IPS-NIHi11 (cell line): ENCODE data around the gene AKAP6.

ENCODE experiments used
- DNase-seq: peaks from one replicate; pipeline ENCODE4 v3.0.0; 2012; ENCODE audit warnings: mixed read lengths, low spot score

Gene AKAP6

GRCh38 chr14:32332415-32333316, 3.6 kb downstream of the AKAP6 start:
- DNase-seq = no peak

DNA sequence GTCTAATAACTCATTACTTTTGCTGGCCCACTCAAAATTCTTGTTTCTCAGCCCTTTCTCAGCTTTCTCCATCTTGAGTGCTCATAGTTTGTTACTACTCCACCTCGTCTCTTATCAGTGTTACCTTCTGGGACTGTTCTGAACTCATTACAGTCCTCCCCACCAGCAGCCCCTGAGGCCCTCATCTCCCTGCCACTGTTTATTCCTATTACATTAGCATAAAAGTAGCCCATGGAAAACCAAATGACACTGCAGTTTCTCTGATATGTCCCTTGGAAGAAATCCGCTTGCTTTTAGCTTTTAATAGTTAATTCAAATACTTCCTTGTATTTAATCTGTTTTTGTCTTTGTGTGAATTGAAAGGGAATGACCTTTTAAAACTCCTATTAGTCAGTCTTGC, 7.6 kb downstream of the AKAP6 start:
- no peak for DNase-seq

DNA sequence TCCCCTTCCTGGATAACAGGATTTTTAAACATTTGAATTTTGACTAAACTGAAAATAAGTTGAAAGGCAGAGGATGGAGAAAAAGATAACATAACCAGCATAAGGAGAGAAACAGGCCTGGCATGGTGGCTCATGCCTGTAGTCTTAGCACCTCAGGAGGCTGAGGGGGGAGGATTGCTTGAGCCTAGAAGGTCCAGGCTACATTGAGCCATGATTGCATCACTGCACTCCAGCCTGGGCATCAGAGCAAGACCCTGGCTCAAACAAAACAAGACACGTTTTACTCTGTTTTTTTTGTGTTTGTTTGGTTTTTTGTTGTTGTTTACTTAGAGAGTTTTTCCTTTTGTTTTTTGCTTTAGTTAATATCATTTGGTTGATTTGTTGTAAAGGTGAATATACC, 8.7 kb downstream of the AKAP6 start:
- DNase-seq = no peak

GRCh38 chr14:32339188-32339587, 10.1 kb downstream of the AKAP6 start:
- DNase-seq = no peak

GRCh38 chr14:32341947-32342846, 13.1 kb downstream of the AKAP6 start:
- no peak for DNase-seq

GRCh38 chr14:32342847-32343194, 13.7 kb downstream of the AKAP6 start:
- DNase-seq = no peak

GRCh38 chr14:32343926-32344430, 14.9 kb downstream of the AKAP6 start:
- no peak for DNase-seq

DNA sequence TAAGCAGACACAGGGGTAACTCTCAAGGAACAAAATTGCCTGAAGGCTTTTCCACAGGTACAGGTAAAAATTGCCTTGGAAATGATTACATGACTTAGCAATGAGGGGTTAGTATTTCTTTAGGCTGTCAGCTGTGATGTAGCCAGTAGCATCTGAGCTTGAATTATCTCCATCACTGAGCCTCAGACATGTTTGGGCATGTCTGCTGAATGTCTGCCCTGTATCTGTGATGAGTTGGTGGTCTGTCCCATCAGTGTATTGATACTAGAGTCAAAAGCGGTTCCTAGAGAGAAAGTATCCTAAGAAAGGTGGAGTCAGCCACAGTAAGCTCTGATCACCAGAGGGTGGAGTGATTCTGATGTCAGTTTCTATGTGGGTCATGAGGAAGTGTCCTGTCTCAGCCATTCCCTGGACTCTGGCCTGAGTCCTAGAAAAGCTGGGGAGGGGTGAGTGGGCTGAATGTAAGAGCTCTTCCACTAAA, 16.3 kb downstream of the AKAP6 start:
- DNase-seq = no peak

DNA sequence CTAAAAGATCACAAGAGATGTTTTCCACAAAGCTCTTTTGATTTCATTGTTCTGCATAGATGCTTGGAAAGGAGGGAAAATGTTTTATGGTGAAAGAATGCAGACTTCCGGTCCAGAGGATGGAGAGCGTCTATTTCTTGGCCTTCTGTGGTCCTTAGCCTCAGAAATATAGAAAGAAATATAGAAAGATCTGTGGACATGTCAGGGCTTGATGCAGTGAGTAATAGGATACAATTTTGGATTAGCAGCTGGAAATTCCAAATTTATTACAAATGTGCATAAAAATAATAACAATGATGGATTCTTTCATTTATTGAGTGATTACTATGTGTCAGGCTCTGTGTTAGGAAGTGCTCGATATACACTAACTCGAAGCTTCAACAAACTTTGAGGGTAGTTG, 20.2 kb downstream of the AKAP6 start:
- no peak for DNase-seq

DNA sequence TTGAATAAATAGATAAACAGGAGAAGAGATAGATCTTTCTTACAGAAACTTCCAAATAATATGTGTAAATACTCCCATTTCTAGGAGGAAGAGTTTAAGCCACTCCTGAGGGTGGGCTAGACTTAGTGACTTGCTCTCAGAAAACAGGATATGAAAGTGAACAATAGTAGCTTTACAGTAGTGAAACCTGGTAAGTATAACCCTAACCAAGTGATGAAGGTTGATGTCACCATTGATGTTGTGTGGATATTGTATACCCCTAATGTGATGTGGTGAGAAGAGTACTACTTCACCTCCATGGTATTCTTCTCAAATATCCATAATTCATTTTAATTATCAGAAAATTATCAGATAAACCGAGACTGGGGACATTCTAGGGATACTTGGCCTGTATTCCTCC, 20.9 kb downstream of the AKAP6 start:
- no peak for DNase-seq

GRCh38 chr14:32352631-32353030, 23.5 kb downstream of the AKAP6 start:
- no peak for DNase-seq

DNA sequence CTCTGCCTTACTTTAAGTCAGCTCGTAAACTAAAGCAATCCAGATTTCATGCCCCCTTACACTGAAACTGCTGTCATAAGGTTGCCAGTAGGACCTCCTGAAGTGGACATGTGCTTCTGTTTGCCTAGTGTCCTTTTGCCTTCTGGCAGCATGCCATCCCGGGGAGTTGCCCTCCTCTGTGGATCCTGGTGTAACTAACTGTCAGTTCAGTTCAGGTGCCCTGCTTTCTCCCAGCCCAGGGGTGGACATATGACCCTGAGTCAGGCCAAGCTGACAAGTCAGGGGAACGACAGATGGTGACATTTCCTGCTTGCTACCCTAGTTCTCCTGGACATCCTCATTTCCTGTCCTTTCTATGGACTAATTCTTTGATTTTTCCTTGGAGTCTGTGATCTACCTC, 25.6 kb downstream of the AKAP6 start:
- DNase-seq = no peak

DNA sequence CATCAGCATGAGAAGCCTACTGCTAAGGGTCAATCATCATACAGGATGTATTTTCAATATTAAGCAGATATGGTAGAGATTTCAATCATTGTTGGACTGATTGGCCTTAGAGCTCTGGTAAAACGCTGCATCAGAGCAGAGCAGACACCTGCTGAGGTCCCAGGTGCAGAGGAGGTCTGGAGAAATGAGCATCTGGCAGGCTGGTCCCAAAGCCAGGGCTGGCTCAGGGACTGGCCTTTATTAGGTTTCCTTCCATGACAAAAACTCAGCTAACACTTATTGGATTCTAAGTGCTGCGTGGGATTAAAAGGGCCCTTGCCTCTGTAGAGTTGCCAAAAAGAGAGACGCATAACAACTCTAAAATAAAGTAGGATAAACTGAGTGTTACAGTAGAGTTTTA, 29.7 kb downstream of the AKAP6 start:
- DNase-seq = no peak

- no peak for DNase-seq
Observed at GRCh38 chr14:32361674-32362073, 32.6 kb downstream of the AKAP6 start.

- DNase-seq = no peak
Observed at GRCh38 chr14:32363761-32364160, 34.7 kb downstream of the AKAP6 start.

DNA sequence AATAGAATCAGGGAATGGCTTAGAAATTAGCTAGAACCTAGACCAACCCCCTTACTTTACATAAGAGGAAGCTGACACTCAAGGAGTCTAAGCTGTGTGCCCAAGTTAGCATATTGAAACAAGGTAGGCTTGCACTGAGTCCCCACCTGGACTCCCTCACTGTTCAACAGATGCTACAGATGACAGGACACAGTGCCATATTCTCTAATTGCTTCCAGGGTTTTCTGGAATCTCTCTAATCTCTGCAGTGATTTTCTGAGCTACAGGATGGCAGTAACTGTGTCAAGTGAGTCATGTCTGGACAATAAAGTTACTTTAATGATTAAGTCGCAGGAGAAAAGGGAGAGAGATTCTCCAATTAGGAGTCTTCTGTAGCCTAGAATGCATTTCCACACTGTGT, 35.8 kb downstream of the AKAP6 start:
- DNase-seq = no peak

- DNase-seq = no peak
Observed at GRCh38 chr14:32366256-32366879, 37.3 kb downstream of the AKAP6 start.

- DNase-seq = no peak
Observed at GRCh38 chr14:32366986-32367385, 37.9 kb downstream of the AKAP6 start.

DNA sequence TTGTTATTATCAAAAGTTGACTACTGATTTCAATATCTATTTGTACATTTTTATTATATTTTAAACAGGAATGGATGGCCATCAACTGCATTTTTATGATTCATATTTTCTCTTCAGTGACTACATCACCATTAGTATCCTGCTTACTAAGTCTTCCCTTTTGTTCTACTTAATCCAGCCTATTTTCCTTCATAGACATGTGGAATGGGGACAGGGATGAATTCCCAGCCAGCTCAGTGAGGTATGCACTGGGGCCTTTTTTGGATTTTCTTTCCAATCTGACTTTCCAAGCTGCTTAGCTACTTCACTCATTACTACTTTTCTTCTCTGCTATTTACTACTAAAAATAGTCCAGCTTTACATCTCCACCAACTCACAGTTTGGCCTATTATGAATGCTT, 38.4 kb downstream of the AKAP6 start:
- DNase-seq = no peak

DNA sequence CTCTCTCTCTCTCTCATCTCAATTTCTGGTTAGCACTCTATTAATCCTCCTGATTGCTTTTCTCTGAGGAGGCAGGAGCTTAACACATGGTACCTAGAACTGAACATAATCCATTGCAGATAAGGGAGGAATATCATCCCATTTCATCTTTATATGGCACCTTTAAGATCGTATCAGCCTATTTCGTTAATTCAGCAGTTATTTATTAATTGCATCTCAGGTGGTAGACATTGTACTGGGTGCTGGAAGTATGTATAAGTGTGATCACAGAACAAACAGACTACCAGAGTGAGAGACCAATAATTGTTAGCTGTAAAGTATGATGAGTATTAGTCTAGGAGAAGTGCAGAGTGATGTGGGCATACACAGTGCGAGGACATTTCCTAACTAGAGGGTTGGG, 39.0 kb downstream of the AKAP6 start:
- no peak for DNase-seq

GRCh38 chr14:32370714-32371113, 41.6 kb downstream of the AKAP6 start:
- DNase-seq = no peak

DNA sequence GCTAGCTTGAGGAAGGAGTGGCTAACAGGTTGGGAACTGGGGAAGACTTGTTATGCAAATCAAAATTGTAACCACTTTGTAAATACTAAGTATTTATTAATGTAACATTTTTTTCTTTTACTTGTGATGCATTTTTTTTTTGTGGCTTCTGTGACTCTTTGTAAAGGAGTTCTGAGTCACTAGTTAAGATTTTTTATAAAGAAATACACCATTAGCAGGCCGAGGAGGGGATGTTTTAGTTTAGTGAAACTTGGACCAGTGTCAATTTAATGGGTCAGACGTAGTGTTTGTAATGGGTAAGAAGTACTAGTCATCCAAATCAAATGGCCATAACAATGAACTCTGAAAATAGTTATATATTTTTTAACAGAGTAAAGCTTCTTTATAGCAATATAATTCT, 43.1 kb downstream of the AKAP6 start:
- no peak for DNase-seq
